B cell (primary cell): ENCODE results near the gene FCN2.

Source experiments
- EZH2 ChIP-seq: IDR thresholded peaks from 2 replicates; pipeline ENCODE4 v1.6.1; 2012; ENCODE audit warnings: borderline replicate concordance, low read depth, mild to moderate bottlenecking, moderate library complexity, low read length; ENCODE audit not compliant: insufficient read depth, poor library complexity, severe bottlenecking
- TF ChIP-seq, protein P1 (sequence below): fragments of 200-600 bp; IDR thresholded peaks from one replicate; pipeline ENCODE4 v1.8.0; 2022; ENCODE audit warnings: antibody characterized with exemption, mild to moderate bottlenecking

DNA sequence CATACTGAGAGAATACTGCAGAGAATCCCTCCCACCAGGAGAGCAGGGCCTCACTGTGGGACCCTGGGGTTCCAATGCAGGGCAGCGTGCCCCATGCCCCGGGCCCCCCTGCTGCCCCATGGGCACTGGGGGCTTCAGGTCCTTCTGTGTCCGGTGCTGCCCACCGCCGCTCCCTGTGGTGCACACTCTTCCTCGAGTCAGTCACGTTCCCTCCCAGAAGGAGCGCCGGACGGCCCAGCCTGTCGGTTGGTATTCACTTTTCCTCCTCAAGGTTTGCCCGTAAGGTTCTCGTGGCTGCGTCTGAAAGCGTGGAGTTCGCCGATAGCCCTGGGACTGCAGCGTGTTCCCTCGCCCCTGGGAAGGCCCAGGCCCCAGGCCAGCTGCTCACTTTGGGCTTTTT is 48.1 kb upstream of the FCN2 start:
- TF ChIP-seq, protein P1, sequence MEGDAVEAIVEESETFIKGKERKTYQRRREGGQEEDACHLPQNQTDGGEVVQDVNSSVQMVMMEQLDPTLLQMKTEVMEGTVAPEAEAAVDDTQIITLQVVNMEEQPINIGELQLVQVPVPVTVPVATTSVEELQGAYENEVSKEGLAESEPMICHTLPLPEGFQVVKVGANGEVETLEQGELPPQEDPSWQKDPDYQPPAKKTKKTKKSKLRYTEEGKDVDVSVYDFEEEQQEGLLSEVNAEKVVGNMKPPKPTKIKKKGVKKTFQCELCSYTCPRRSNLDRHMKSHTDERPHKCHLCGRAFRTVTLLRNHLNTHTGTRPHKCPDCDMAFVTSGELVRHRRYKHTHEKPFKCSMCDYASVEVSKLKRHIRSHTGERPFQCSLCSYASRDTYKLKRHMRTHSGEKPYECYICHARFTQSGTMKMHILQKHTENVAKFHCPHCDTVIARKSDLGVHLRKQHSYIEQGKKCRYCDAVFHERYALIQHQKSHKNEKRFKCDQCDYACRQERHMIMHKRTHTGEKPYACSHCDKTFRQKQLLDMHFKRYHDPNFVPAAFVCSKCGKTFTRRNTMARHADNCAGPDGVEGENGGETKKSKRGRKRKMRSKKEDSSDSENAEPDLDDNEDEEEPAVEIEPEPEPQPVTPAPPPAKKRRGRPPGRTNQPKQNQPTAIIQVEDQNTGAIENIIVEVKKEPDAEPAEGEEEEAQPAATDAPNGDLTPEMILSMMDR = no peak
- no peak for TF ChIP-seq EZH2
